ENCODE data around the gene SHOC1.
"Not testable (repeated sequence)": the region's sequence is repeated elsewhere in the genome, so short reads cannot be mapped to it uniquely, and the experiment has no call there.

The SHOC1 gene

GRCh38 chr9:111794835-111795556, at the start of gene SHOC1:
TSS of gene SHOC1 (minus strand) at chr9:111794937. CDS start at chr9:111791418, 3,519 bp downstream.
- DNase-seq (ENCODE audit: low read depth in 2 of 2): no peak

GRCh38 chr9:111843971-111844370, 49.2 kb upstream of the SHOC1 start:
- DNase-seq (ENCODE audit: low read depth in 2 of 2): no peak

- DNase-seq (ENCODE audit: low read depth in 2 of 2): no peak
Observed at GRCh38 chr9:111842313-111842712, 47.6 kb upstream of the SHOC1 start.

- DNase-seq (ENCODE audit: low read depth in 2 of 2): no peak
Observed at GRCh38 chr9:111840442-111840841, 45.7 kb upstream of the SHOC1 start.

GRCh38 chr9:111839987-111840386, 45.2 kb upstream of the SHOC1 start:
- no peak for DNase-seq (ENCODE audit: low read depth in 2 of 2)

GRCh38 chr9:111839387-111839786, 44.6 kb upstream of the SHOC1 start:
- DNase-seq (ENCODE audit: low read depth in 2 of 2): no peak

GRCh38 chr9:111838439-111838838, 43.7 kb upstream of the SHOC1 start:
- DNase-seq (ENCODE audit: low read depth in 2 of 2): no peak

- no peak for DNase-seq (ENCODE audit: low read depth in 2 of 2)
Observed at GRCh38 chr9:111836311-111836710, 41.6 kb upstream of the SHOC1 start.

- DNase-seq (ENCODE audit: low read depth in 2 of 2): no peak
Observed at GRCh38 chr9:111833941-111834340, 39.2 kb upstream of the SHOC1 start.

GRCh38 chr9:111832449-111832848, 37.7 kb upstream of the SHOC1 start:
- DNase-seq (ENCODE audit: low read depth in 2 of 2): no peak

GRCh38 chr9:111831371-111832108, 36.8 kb upstream of the SHOC1 start:
- no peak for DNase-seq (ENCODE audit: low read depth in 2 of 2)

GRCh38 chr9:111828193-111828592, 33.5 kb upstream of the SHOC1 start:
- no peak for DNase-seq (ENCODE audit: low read depth in 2 of 2)

- no peak for DNase-seq (ENCODE audit: low read depth in 2 of 2)
Observed at GRCh38 chr9:111825468-111826145, 30.9 kb upstream of the SHOC1 start.

GRCh38 chr9:111821006-111821528, 26.3 kb upstream of the SHOC1 start:
- no peak for DNase-seq (ENCODE audit: low read depth in 2 of 2)

GRCh38 chr9:111819360-111819759, 24.6 kb upstream of the SHOC1 start:
- DNase-seq (ENCODE audit: low read depth in 2 of 2): no peak

- no peak for DNase-seq (ENCODE audit: low read depth in 2 of 2)
Observed at GRCh38 chr9:111815285-111816070, 20.7 kb upstream of the SHOC1 start.

- no peak for DNase-seq (ENCODE audit: low read depth in 2 of 2)
Observed at GRCh38 chr9:111812337-111812736, 17.6 kb upstream of the SHOC1 start.

- DNase-seq (ENCODE audit: low read depth in 2 of 2): no peak
Observed at GRCh38 chr9:111810908-111811307, 16.2 kb upstream of the SHOC1 start.

- not testable (repeated sequence) for DNase-seq (ENCODE audit: low read depth in 2 of 2)
Observed at GRCh38 chr9:111810415-111810814, 15.7 kb upstream of the SHOC1 start.

- DNase-seq (ENCODE audit: low read depth in 2 of 2): no peak
Observed at GRCh38 chr9:111807197-111807596, 12.5 kb upstream of the SHOC1 start.

- DNase-seq (ENCODE audit: low read depth in 2 of 2): no peak
Observed at GRCh38 chr9:111806259-111806658, 11.5 kb upstream of the SHOC1 start.

- DNase-seq (ENCODE audit: low read depth in 2 of 2): no peak
Observed at GRCh38 chr9:111805830-111806241, 11.1 kb upstream of the SHOC1 start.

Data from stimulated activated CD8-positive, alpha-beta memory T cell treated with anti-CD3 and anti-CD28 coated beads, Interleukin-7, amount 100 ng/mL, for 4 hours (primary cell).